T-helper 2 cell treated with Interferon-gamma antibody and Interleukin-4, amounts not matched to agents 5 μg/mL and 100 μg/mL, for 36 hours (primary cell): Measurements from ENCODE around the gene ARL6IP5.

ENCODE experiments used
- DNase-seq: peaks from one replicate; pipeline ENCODE4 v3.0.0; 2021; ENCODE audit warnings: low spot score
- H3K27ac Mint-ChIP-seq: one replicate; pipeline ENCODE4 v1.8.0; 2021; ENCODE audit warnings: mild to moderate bottlenecking, mixed read lengths
- H3K27me3 Mint-ChIP-seq: one replicate; pipeline ENCODE4 v1.8.0; 2021; ENCODE audit warnings: low read depth, mixed read lengths
- H3K36me3 Mint-ChIP-seq: one replicate; pipeline ENCODE4 v1.8.0; 2021; ENCODE audit warnings: low read depth, mixed read lengths
- H3K4me1 Mint-ChIP-seq: one replicate; pipeline ENCODE4 v1.8.0; 2021; ENCODE audit warnings: low read depth, mixed read lengths
- H3K4me3 Mint-ChIP-seq: one replicate; pipeline ENCODE4 v1.8.0; 2022; ENCODE audit warnings: mild to moderate bottlenecking, moderate library complexity, mixed read lengths
- H3K9me3 Mint-ChIP-seq: one replicate; pipeline ENCODE4 v1.8.0; 2021; ENCODE audit warnings: mixed read lengths

Gene ARL6IP5

DNA sequence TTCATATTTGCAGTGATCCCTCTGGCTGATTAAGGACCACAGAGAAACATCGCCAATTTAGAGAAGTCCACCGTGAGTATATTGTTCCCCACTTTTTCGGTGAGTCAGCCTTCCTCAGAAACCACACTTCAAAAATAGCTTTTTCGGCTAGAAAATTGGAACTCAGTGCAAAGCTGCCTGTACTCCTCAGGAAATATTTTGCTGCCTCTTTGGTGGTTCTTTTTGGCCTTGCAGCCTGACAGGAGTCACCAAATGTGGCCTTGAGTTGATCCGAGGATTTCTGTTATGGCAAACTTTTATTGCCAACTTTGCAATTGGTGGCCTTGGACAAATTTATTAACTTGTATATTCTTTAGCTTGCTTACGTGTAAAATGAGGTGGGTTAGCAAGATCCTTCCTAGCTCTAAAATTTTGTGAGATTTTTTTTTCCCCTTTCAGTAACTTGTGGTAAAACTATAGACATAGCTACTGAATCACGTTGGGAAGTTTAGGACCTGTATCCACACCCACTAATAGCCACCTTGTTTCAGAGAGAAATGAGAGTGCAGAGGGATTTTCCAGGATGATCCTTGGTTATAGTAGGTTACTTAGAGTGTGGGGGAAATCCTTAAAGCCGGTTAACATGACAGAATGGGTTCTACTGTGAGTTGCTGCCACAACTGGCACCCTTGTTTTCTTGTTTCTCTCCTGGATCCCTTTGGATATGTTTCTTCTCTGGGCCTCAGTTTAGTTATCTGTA, 9.9 kb downstream of the ARL6IP5 start:
- no peaks in the 10 kb centered on the region for H3K27me3 Mint-ChIP-seq
- peak overlapping the region; percentile 93 for H3K4me3 Mint-ChIP-seq
- H3K36me3 Mint-ChIP-seq, result peaks cover 64% of the 10 kb centered on the region

DNA sequence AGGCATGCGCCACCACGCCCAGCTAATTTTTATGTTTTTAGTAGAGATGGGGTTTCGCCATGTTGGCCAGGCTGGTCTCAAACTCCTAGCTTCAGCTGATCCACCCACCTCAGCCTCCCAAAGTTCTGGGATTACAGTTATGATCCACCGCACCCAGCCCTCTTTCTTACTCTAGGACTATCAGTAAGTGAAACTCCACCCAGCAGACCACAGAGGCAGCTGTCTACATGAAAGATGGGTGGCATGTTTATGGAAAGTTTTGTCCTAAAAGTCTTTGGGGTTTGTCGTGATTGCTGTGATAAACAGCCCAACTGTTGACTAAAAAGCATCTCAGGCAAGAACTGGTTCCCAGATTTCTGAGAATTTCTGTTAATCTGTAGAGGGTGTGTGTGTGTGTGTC, 10.9 kb downstream of the ARL6IP5 start:
- DNase-seq, result peak; percentile 50
- peak overlapping the region; percentile 81 for H3K4me3 Mint-ChIP-seq
- peaks cover 73% of the 10 kb centered on the region for H3K4me1 Mint-ChIP-seq
- no peaks in the 10 kb centered on the region for H3K9me3 Mint-ChIP-seq
- peaks cover 63% of the 10 kb centered on the region for H3K36me3 Mint-ChIP-seq
- peak overlapping the region; percentile 87 for H3K27ac Mint-ChIP-seq
- H3K27me3 Mint-ChIP-seq, result no peaks in the 10 kb centered on the region

More for the DNA sequence above, 9.9 kb downstream of the ARL6IP5 start:
- peak; percentile 46 for DNase-seq
- peaks cover 75% of the 10 kb centered on the region for H3K4me1 Mint-ChIP-seq
- H3K9me3 Mint-ChIP-seq, result no peaks in the 10 kb centered on the region
- peak overlapping the region; percentile 94 for H3K27ac Mint-ChIP-seq

DNA sequence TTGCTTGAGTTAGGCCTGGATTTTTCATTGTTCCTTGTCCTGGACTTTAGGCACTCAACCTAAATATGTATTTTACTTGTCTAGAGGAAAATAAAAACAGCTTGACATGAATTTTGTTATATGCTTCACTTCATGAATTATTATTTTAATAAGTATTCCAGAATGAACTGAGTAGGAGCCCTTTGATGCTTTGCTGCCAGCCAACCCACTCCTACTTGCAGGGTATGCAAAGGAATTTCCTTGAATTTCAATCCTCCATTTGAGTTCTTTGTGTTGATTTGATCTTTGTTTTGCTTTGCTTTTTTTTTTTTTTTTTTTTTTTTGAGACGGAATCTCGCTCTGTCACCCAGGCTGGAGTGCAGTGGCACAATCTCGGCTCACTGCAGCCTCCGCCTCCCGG, 11.6 kb downstream of the ARL6IP5 start:
- Mint-ChIP-seq H3K36me3 (peaks cover 60% of the 10 kb centered on the region), H3K9me3 (no peaks in the 10 kb centered on the region), H3K4me1 (peaks cover 69% of the 10 kb centered on the region), H3K27ac (peak overlapping the region; percentile 87), H3K27me3 (no peaks in the 10 kb centered on the region), H3K4me3 (peak overlapping the region; percentile 81)
- DNase-seq, result no peak

DNA sequence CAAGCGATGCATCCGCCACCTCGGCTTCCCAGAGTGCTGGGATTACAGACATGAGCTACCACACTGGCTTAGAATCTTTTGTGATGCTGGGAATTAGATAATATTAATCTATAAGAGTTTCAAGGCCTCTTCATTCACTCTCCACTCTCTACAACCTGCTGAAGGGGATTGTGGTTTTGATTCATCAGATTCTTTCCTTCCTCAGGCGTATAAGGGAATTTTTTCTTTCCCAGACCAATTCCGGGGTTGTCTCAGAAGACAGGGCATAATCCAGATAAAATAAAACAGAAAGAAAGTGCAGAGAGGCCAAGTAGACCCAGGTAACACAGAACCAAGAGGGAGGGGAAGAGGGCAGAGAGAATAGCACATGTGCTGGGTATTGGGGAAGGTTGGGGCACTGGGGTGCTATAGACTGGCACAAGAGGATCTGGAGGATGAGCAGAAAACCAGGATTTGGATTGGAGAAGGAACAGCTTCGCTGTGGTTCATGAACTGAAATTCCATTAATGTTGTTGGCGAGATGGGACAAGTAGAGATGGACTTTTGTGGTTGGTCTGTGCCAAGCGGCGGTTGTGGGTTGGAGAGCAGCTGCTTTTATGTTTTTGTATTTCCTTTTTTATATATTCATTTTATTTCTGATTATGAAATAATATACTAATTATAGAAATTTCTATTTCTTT, 12.8 kb downstream of the ARL6IP5 start:
- Mint-ChIP-seq H3K27me3 (no peaks in the 10 kb centered on the region), H3K4me1 (peaks cover 62% of the 10 kb centered on the region), H3K36me3 (peaks cover 64% of the 10 kb centered on the region), H3K27ac (peak overlapping the region; percentile 69), H3K9me3 (no peaks in the 10 kb centered on the region), H3K4me3 (peak overlapping the region; percentile 7)
- no peak for DNase-seq

DNA sequence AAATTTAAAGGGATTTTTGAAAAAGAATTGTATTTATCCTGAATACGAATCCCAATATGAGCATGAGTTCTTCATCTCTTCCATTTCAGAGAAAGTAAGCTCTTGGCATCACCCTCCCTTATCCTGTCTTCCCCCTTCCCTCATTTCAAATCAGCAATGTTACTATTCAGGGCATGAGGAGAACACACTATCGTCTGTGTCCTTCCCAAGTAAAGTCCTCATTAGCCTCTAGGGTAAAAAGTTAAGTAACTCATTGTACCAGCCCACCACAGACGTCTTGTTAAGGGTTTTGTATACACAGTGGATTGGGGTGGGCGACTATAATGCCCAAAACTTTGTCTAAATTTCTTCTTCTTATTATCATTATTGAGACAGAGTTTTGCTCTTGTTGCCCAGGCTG, 14.8 kb downstream of the ARL6IP5 start:
- Mint-ChIP-seq H3K4me1 (peaks cover 58% of the 10 kb centered on the region), H3K9me3 (no peaks in the 10 kb centered on the region), H3K27me3 (no peaks in the 10 kb centered on the region), H3K27ac (peak overlapping the region; percentile 72), H3K36me3 (peaks cover 67% of the 10 kb centered on the region), H3K4me3 (no peak overlapping the region)
- no peak for DNase-seq

DNA sequence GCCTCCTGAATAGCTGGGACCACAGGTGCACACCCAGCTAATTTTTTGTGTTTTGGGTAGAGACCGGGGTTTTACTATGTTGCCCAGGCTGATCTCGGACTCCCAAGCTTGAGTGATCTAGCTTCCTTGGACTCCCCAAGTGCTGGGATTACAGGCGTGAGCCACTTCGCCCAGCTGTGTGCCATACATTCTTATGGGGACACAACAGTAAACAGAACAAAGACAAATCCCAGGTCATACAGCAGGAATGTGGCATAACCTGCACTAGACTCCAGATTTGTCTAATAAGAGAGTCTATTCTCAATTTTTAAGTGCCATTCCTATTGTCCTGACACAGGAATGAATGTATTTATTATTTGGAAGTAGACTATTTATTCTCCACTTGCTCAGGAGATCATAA, 17.6 kb downstream of the ARL6IP5 start:
- no peak for DNase-seq
- H3K9me3 Mint-ChIP-seq, result no peaks in the 10 kb centered on the region
- H3K27ac Mint-ChIP-seq, result no peak overlapping the region
- H3K4me3 Mint-ChIP-seq, result no peak overlapping the region
- H3K4me1 Mint-ChIP-seq, result peaks cover 34% of the 10 kb centered on the region
- peaks cover 62% of the 10 kb centered on the region for H3K36me3 Mint-ChIP-seq
- no peaks in the 10 kb centered on the region for H3K27me3 Mint-ChIP-seq

DNA sequence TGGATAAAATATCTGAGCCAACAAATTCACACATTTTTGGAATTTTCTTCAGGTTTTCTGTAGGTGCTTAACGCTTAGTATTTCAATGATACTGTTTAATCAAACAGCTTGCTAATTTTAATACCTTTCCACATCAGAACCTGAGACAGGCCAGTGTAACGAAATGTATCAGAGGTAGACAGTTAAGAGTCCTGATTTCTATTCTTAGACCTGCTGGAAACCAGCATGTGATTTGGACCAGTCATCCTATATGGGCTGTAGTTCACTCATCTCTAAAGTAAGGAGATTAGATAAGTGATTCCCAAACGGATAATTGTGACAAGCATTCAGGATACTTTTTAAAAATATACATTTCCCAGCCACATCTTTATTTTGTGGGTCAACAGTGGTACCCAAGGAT, 18.4 kb downstream of the ARL6IP5 start:
- no peak overlapping the region for H3K4me3 Mint-ChIP-seq
- no peak overlapping the region for H3K27ac Mint-ChIP-seq
- peaks cover 32% of the 10 kb centered on the region for H3K4me1 Mint-ChIP-seq
- no peak for DNase-seq
- H3K27me3 Mint-ChIP-seq, result no peaks in the 10 kb centered on the region
- H3K36me3 Mint-ChIP-seq, result peaks cover 61% of the 10 kb centered on the region
- no peaks in the 10 kb centered on the region for H3K9me3 Mint-ChIP-seq

DNA sequence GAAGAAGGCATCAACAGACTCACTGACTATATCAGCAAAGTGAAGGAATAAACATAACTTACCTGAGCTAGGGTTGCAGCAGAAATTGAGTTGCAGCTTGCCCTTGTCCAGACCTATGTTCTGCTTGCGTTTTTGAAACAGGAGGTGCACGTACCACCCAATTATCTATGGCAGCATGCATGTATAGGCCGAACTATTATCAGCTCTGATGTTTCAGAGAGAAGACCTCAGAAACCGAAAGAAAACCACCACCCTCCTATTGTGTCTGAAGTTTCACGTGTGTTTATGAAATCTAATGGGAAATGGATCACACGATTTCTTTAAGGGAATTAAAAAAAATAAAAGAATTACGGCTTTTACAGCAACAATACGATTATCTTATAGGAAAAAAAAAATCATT, 19.8 kb downstream of the ARL6IP5 start:
- no peak for DNase-seq
- Mint-ChIP-seq H3K4me3 (no peak overlapping the region), H3K27me3 (no peaks in the 10 kb centered on the region), H3K36me3 (peaks cover 58% of the 10 kb centered on the region), H3K4me1 (peaks cover 27% of the 10 kb centered on the region), H3K9me3 (no peaks in the 10 kb centered on the region), H3K27ac (no peak overlapping the region)

DNA sequence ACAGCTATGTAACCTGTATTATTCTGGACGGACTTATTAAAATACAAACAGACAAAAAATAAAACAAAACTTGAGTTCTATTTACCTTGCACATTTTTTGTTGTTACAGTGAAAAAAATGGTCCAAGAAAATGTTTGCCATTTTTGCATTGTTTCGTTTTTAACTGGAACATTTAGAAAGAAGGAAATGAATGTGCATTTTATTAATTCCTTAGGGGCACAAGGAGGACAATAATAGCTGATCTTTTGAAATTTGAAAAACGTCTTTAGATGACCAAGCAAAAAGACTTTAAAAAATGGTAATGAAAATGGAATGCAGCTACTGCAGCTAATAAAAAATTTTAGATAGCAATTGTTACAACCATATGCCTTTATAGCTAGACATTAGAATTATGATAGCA, 20.6 kb downstream of the ARL6IP5 start:
- no peak overlapping the region for H3K4me3 Mint-ChIP-seq
- H3K9me3 Mint-ChIP-seq, result no peaks in the 10 kb centered on the region
- H3K27me3 Mint-ChIP-seq, result no peaks in the 10 kb centered on the region
- no peak overlapping the region for H3K27ac Mint-ChIP-seq
- H3K4me1 Mint-ChIP-seq, result peaks cover 21% of the 10 kb centered on the region
- no peak for DNase-seq
- H3K36me3 Mint-ChIP-seq, result peaks cover 51% of the 10 kb centered on the region

DNA sequence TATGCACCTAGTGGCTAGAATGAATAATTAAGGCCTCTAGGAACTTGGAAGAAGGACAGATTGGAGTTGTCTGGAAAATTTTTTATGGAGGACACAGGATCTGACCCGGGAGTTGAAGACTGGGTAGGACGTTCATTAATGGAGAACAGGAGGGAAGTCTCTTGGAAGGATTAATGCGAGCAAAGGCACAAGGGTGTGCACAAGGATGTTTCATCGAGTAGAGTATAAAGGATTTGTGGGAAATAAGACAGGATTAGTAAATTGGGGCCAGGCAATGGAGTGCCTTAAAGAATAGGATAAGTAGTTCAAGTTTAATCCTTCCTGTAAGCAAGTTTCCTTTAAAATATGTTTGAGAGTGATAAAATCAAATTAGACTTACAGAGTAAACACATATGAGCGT, 23.1 kb downstream of the ARL6IP5 start:
- no peak overlapping the region for H3K27ac Mint-ChIP-seq
- H3K9me3 Mint-ChIP-seq, result no peaks in the 10 kb centered on the region
- H3K27me3 Mint-ChIP-seq, result no peaks in the 10 kb centered on the region
- H3K36me3 Mint-ChIP-seq, result peaks cover 35% of the 10 kb centered on the region
- peaks cover 16% of the 10 kb centered on the region for H3K4me1 Mint-ChIP-seq
- DNase-seq, result no peak
- no peak overlapping the region for H3K4me3 Mint-ChIP-seq

DNA sequence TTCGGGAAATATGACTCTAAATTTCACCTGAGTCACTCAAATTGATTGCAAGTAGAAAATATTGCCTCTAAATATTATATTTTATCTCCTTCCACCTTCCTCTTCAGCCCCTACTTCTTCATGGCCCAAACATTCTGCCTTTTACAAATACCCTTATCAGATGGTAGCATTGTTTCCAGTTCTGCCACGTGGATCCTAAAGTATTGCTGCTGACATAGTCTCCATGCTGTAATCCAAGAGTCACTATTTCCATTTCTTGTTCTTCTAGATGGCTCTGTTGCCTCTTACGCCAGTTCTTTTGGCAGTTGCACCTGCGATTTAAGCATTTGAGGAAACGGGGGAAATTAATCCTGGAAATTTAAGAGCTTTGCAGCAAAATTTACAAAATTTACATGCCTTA, 24.1 kb downstream of the ARL6IP5 start:
- Mint-ChIP-seq H3K36me3 (peaks cover 26% of the 10 kb centered on the region), H3K27me3 (no peaks in the 10 kb centered on the region), H3K27ac (no peak overlapping the region), H3K4me1 (peaks cover 8% of the 10 kb centered on the region), H3K4me3 (no peak overlapping the region), H3K9me3 (no peaks in the 10 kb centered on the region)
- DNase-seq, result no peak

DNA sequence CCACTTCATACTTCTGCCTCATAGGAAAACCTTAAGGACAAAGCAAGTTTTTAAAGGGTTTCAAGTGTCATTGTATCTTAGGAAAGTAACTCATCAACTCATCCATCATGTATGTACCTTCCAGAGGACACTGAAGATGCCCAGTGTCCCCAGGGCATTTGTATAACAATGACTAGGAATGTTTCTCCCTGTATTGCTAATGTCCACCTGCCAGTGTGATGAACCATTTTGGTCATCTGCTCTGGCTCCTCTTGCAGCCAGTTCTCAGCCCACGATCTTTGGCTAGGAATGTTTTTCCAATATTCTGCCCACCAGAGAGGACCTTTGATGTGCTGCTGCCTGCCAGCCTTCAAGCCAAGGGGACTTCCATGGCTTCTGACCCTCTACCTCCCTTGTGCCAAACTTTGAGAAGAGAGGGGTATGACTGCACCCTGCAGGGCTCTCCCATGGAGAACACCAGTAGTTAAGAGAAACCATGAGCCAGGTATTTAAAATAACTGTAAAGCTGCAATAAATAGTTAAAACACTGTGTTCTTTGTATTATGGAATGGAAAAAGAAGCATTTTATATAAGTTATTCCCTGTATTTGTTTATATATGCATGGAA, 26.3 kb downstream of the ARL6IP5 start:
- Mint-ChIP-seq H3K36me3 (peaks cover 9% of the 10 kb centered on the region), H3K4me3 (no peak overlapping the region), H3K27me3 (no peaks in the 10 kb centered on the region), H3K9me3 (no peaks in the 10 kb centered on the region), H3K4me1 (peaks cover 2% of the 10 kb centered on the region), H3K27ac (no peak overlapping the region)
- no peak for DNase-seq

DNA sequence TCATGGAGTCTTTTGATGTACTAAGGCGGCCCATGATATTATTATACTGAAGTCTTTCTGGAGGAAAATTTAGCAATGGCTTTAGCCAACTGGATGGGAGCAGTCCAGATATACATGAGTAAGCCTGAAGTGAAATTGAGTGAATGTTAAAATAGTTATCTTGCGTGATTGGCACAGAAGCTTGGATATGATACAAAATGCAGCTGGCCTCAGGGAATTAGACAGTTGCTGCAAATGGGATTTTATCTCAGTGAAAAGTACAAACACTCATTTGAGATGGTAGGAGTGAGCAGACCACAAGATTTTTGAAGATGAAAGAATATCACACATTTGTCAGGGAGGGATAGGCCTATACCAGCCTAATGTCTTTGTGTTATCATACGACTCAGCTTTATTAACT, 28.8 kb downstream of the ARL6IP5 start:
- H3K4me1 Mint-ChIP-seq, result no peaks in the 10 kb centered on the region
- no peaks in the 10 kb centered on the region for H3K36me3 Mint-ChIP-seq
- no peaks in the 10 kb centered on the region for H3K9me3 Mint-ChIP-seq
- H3K4me3 Mint-ChIP-seq, result no peak overlapping the region
- H3K27me3 Mint-ChIP-seq, result no peaks in the 10 kb centered on the region
- DNase-seq, result no peak
- no peak overlapping the region for H3K27ac Mint-ChIP-seq

DNA sequence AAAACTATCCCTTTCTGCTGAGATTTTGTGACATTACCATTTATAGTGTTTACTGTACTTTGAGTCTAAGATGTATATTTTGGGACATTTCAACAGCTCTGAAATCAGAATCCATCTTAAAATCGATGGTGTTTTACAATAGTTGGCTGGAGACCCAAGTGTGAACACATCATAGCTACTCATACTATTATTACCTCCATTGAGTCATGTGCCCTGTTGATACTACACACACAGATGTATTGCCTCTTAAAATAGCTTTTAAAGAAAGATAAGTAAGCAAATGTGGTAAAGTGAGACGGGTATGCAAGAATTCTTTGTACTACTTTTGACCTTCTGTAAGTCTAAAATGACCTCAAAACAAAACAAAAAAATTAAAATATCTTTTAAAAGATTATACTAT, 31.0 kb downstream of the ARL6IP5 start:
- no peaks in the 10 kb centered on the region for H3K36me3 Mint-ChIP-seq
- H3K27ac Mint-ChIP-seq, result no peak overlapping the region
- no peaks in the 10 kb centered on the region for H3K4me1 Mint-ChIP-seq
- H3K4me3 Mint-ChIP-seq, result no peak overlapping the region
- no peaks in the 10 kb centered on the region for H3K9me3 Mint-ChIP-seq
- H3K27me3 Mint-ChIP-seq, result no peaks in the 10 kb centered on the region
- DNase-seq, result no peak
